ENCODE data around the gene TNFRSF19.

GRCh38 chr13:23560571-23561089 lies 9.6 kb upstream of the TNFRSF19 start:
- TF ChIP-seq SP3 (tag by site-specific recombination; IDR thresholded peaks at IDR 0.05): no peak
- no peak for TF ChIP-seq ZNF311 (tag by site-specific recombination; IDR thresholded peaks at IDR 0.05; ENCODE audit: borderline replicate concordance)
- no peak for TF ChIP-seq ZSCAN23 (tag by site-specific recombination; IDR thresholded peaks at IDR 0.05)
- no peak for TF ChIP-seq CTCF (tag by site-specific recombination; IDR thresholded peaks at IDR 0.05)
- TF ChIP-seq ZNF175 (tag by site-specific recombination; IDR thresholded peaks at IDR 0.05): no peak
- TF ChIP-seq HIC1 (tag by site-specific recombination; IDR thresholded peaks at IDR 0.05): no peak
- no peak for TF ChIP-seq ZNF274 (IDR thresholded peaks at IDR 0.05; ENCODE audit: low read length)
- TF ChIP-seq ZNF274 (tag by site-specific recombination; IDR thresholded peaks at IDR 0.05; ENCODE audit: borderline replicate concordance): no peak
- no peak for TF ChIP-seq ZNF10 (tag by site-specific recombination; IDR thresholded peaks at IDR 0.05)

Data from HEK293 (cell line).